NB4 (cell line): ENCODE data around the gene FBXO2.

ENCODE experiments used
- DNase-seq: peaks from one replicate; pipeline ENCODE4 v3.0.0; 2010; ENCODE audit warnings: low read depth
- H3K4me3 ChIP-seq: one replicate; pipeline ENCODE4 v1.5.1; 2011; ENCODE audit warnings: mild to moderate bottlenecking, low read depth, low read length, moderate library complexity
- MYC ChIP-seq: IDR thresholded peaks from 2 replicates; pipeline ENCODE4 v1.6.1; 2011; ENCODE audit warnings: low read depth, low read length
- POLR2A ChIP-seq: IDR thresholded peaks from 2 replicates; pipeline ENCODE4 v1.6.1; 2011; ENCODE audit warnings: mild to moderate bottlenecking; ENCODE audit not compliant: insufficient read length; ENCODE audit errors: extremely low read depth
- TF ChIP-seq, protein P1 (sequence below): IDR thresholded peaks from one replicate; pipeline ENCODE4 v1.5.1; 2012; ENCODE audit warnings: low read depth, low read length
- TF ChIP-seq, protein P2 (sequence below): IDR thresholded peaks from 2 replicates; pipeline ENCODE4 v1.6.1; 2011; ENCODE audit warnings: low read depth, low read length

The FBXO2 gene

DNA sequence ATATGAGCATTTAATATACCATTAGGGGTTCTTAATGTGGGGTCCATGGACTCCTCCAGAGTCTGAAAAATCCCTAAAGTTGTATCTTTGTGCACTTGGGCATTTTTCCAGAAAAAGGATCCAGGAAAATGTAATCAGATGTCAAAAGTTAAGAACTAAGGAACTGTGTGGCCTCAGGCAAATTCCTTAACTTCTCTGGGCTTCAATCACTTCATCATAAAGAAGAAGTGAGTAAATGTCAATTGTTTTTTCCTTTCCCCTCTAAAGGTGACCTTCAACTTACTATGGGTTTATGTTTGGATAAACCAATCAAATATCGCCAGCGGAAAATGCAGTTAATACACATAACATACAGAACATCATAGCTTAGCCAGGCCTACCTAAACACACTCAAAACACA lies 24.2 kb upstream of the FBXO2 start:
- H3K4me3 ChIP-seq = no peak overlapping the region
- TF ChIP-seq, protein P1, sequence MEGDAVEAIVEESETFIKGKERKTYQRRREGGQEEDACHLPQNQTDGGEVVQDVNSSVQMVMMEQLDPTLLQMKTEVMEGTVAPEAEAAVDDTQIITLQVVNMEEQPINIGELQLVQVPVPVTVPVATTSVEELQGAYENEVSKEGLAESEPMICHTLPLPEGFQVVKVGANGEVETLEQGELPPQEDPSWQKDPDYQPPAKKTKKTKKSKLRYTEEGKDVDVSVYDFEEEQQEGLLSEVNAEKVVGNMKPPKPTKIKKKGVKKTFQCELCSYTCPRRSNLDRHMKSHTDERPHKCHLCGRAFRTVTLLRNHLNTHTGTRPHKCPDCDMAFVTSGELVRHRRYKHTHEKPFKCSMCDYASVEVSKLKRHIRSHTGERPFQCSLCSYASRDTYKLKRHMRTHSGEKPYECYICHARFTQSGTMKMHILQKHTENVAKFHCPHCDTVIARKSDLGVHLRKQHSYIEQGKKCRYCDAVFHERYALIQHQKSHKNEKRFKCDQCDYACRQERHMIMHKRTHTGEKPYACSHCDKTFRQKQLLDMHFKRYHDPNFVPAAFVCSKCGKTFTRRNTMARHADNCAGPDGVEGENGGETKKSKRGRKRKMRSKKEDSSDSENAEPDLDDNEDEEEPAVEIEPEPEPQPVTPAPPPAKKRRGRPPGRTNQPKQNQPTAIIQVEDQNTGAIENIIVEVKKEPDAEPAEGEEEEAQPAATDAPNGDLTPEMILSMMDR = no peak
- no peak for TF ChIP-seq MYC
- TF ChIP-seq, protein P2, sequence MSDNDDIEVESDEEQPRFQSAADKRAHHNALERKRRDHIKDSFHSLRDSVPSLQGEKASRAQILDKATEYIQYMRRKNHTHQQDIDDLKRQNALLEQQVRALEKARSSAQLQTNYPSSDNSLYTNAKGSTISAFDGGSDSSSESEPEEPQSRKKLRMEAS = no peak
- no peak for TF ChIP-seq POLR2A
- DNase-seq = no peak

GRCh38 chr1:11676386-11677103 lies 22.3 kb upstream of the FBXO2 start:
- TF ChIP-seq, protein P2 = no peak
- TF ChIP-seq MYC (no peak), POLR2A (no peak)
- TF ChIP-seq, protein P1 = no peak
- H3K4me3 ChIP-seq = no peak overlapping the region
- DNase-seq = no peak

GRCh38 chr1:11675325-11675724 lies 21.1 kb upstream of the FBXO2 start:
- DNase-seq = no peak
- TF ChIP-seq MYC = no peak
- TF ChIP-seq, protein P1 = no peak
- H3K4me3 ChIP-seq = no peak overlapping the region

DNA sequence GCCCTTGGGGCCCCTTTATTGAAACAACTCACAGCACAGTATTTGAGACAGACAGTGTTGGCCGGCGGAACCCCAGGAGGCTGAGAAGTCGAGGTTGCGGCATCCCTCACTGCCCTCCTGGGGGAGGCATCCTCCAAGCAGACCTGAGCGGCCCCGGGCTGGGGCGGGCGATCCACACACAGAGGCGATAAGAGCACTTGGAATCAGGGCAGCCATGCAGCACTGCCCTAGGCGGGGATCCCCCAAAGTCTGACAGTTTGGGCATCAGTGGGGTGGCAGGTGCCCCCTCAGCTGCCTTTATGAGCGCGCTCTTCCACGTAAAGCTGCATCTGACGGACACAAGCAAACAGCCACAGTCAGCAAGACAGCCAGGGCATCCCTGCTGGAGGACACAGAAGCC lies 20.3 kb upstream of the FBXO2 start:
- H3K4me3 ChIP-seq = no peak overlapping the region
- DNase-seq = no peak
- TF ChIP-seq, protein P1 = no peak

- DNase-seq = no peak
- no peak for TF ChIP-seq POLR2A
- TF ChIP-seq MYC = no peak
- TF ChIP-seq, protein P2 = no peak
- TF ChIP-seq, protein P1 = no peak
- H3K4me3 ChIP-seq = no peak overlapping the region
Measured at GRCh38 chr1:11673089-11673769, 19.0 kb upstream of the FBXO2 start.
